Kidney (tissue), 14 donors: ENCODE measurements around the gene SLC1A5. TPM values are rescaled to one million over a fixed set of nuclear protein-coding genes. Genes with fewer than 3 reads are reported as not detected.
"Not testable (repeated sequence)": the region's sequence is repeated elsewhere in the genome, so short reads cannot be mapped to it uniquely, and the experiment has no call there.

ENCODE experiments used
- DNase-seq, 5 donors: peaks; one replicate each; pipeline ENCODE4 v3.0.0-alpha.2; 2013 to 2020
- FAIRE-seq: peaks from 2 replicates; lab custom pipeline; 2012; peaks lifted over from hg19 to GRCh38; lab: Jason Lieb, UNC
- H3K27ac ChIP-seq, 2 donors: one replicate each; pipeline ENCODE4 v1.7.0; 2013; ENCODE audit warnings: low read depth in 2 of 2, low read length in 2 of 2, inconsistent platforms in 1 of 2
- H3K27me3 ChIP-seq: one replicate; pipeline ENCODE4 v1.7.1; 2013; ENCODE audit warnings: low read length, inconsistent platforms; ENCODE audit not compliant: control insufficient read depth, insufficient read depth
- H3K36me3 ChIP-seq, 3 donors: one replicate each; pipeline versions ENCODE4 v1.7.0 to v1.7.1; 2013; ENCODE audit warnings: low read length in 3 of 3, control low read depth in 1 of 3, inconsistent platforms in 1 of 3; ENCODE audit not compliant: insufficient read depth in 3 of 3, control insufficient read depth in 2 of 3
- H3K4me1 ChIP-seq, 3 donors: one replicate each; pipeline versions ENCODE4 v1.7.0 to v1.7.1; 2013; ENCODE audit warnings: low read length in 3 of 3, inconsistent platforms in 1 of 3, low read depth in 1 of 3; ENCODE audit not compliant: control insufficient read depth in 2 of 3, insufficient read depth in 2 of 3
- H3K4me3 ChIP-seq, 3 donors: one replicate each; pipeline versions ENCODE4 v1.7.0 to v1.8.1; 2013; ENCODE audit warnings: low read length in 3 of 3, control low read depth in 1 of 3, inconsistent platforms in 1 of 3
- H3K9ac ChIP-seq, 3 donors: one replicate each; pipeline versions ENCODE4 v1.7.0 to v1.7.1; 2013; ENCODE audit warnings: low read length in 3 of 3, control low read depth in 1 of 3, inconsistent platforms in 1 of 3
- H3K9me3 ChIP-seq, 3 donors: one replicate each; pipeline versions ENCODE4 v1.7.0 to v1.7.1; 2013; ENCODE audit warnings: low read length in 3 of 3, control low read depth in 1 of 3, inconsistent platforms in 1 of 3; ENCODE audit not compliant: control insufficient read depth in 2 of 3, insufficient read depth in 1 of 3
- intact Hi-C: fragments of 100-400 bp; cut with DNase I; formaldehyde crosslinking; loops from one replicate; pipeline ENCODE4 v1.11.1; 2022
- polyA plus RNA-seq: library from polyadenylated mRNA; stranded (reverse); fragments of 350-450 nt; fragmentation: Illumina TruSeq; extraction: RNeasy Lipid Tissue Mini Kit (QIAGEN cat#74804); gene quantifications from one replicate; pipeline ENCODE4 v1.2.3, GENCODE V29; 2014; ENCODE audit warnings: low read depth, low replicate concordance; ENCODE audit not compliant: insufficient read depth
- total RNA-seq: library from RNA; stranded (reverse); fragmentation: NEBNext Ultra II Directional; extraction: Animal tissue kit (Norgen Biotek cat#: 25700); gene quantifications from one replicate; pipeline ENCODE4 v1.2.1, GENCODE V29; 2021
- TF ChIP-seq, protein P1 (sequence below): IDR thresholded peaks from 3 replicates; pipeline ENCODE4 v1.5.1; 2012; ENCODE audit warnings: mild to moderate bottlenecking, moderate library complexity, borderline replicate concordance; ENCODE audit not compliant: insufficient read depth; ENCODE audit errors: extremely low read depth
- donor health status: control.
- donor health status: control.
- donor health status: control.
- donor health status: control.
- donor health status: control.
- donor health status: DM: yes; HTN: yes; CAD: no.
- donor health status: Normal renal cell carcinoma (clear cell type).

Gene SLC1A5
- total and polyA plus RNA-seq, 2 donors from 2014 or later, result 42.1 to 93.9 TPM

DNA sequence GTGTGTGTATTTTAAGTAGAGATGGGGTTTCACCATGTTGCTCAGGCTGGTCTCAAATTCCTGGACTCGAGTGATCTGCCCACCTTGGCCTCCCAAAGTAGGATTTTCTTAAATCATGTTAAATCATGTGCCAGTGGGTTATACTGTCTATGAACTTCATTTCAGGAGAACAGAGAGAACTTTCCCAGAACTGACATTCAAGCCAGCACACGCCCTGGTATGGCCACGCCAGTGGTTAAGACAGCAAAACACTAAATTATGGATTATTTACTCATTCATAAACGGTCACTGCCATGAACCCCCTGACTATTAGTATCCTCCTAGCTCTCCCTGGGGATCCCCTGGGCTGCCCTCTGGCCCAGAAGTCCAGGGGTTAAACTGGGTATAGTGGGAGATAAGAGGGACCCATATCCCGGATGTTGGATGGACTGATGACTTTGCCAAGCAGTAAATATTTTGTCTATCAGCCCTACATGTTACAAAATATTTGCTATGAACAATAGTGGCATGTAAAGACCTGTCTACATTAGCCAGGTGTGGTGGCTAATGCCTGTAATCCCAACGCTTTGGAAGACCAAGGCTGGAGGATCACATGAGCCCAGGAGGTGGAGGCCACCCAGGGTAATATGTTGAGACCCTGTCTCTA, 26.0 kb downstream of the SLC1A5 start:
- DNase-seq (no peak), FAIRE-seq (no peak)
- Histone ChIP-seq H3K9me3 (no peaks in the 10 kb centered on the region), H3K4me3 (no peak overlapping the region), H3K27ac (no peak overlapping the region), H3K27me3 (no peaks in the 10 kb centered on the region), H3K36me3 (no peaks in the 10 kb centered on the region), H3K9ac (no peak overlapping the region), H3K4me1 (peaks cover 0 to 6% (median 2%) of the 10 kb centered on the region in 3 donors)
- intact Hi-C loops, result no loop called here
- TF ChIP-seq, protein P1, sequence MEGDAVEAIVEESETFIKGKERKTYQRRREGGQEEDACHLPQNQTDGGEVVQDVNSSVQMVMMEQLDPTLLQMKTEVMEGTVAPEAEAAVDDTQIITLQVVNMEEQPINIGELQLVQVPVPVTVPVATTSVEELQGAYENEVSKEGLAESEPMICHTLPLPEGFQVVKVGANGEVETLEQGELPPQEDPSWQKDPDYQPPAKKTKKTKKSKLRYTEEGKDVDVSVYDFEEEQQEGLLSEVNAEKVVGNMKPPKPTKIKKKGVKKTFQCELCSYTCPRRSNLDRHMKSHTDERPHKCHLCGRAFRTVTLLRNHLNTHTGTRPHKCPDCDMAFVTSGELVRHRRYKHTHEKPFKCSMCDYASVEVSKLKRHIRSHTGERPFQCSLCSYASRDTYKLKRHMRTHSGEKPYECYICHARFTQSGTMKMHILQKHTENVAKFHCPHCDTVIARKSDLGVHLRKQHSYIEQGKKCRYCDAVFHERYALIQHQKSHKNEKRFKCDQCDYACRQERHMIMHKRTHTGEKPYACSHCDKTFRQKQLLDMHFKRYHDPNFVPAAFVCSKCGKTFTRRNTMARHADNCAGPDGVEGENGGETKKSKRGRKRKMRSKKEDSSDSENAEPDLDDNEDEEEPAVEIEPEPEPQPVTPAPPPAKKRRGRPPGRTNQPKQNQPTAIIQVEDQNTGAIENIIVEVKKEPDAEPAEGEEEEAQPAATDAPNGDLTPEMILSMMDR, result no peak

DNA sequence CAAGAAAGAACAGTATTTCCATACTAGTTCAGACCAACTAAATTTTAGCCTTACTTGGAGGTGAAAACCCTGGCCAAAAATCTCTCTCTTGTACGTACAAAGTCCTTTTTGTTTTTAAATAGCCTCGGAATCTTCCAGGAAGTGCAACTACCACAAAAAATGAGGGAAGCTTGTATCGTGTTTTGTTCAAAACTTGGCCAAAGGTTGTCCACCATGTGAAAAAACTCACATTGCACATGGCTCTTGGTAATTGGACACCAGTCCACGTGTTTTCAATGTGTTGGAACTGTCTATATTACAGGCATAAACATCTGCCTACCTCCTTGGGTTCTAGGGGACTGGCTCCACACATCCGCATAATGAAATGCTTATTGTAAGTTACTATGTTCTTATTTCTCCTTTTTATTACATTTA, 27.0 kb downstream of the SLC1A5 start:
- no peak overlapping the region for H3K4me3 ChIP-seq
- H3K36me3 ChIP-seq, result no peaks in the 10 kb centered on the region
- FAIRE-seq, result no peak
- no peaks in the 10 kb centered on the region for H3K27me3 ChIP-seq
- peak in 1 of 5 donors; percentile 38 for DNase-seq
- H3K4me1 ChIP-seq, result peaks cover 0 to 6% (median under 1%) of the 10 kb centered on the region in 3 donors
- H3K9me3 ChIP-seq, result no peaks in the 10 kb centered on the region
- intact Hi-C loops, result no loop called here
- H3K27ac ChIP-seq, result peak overlapping the region in 1 of 2 donors; percentile 14
- TF ChIP-seq, protein P1, result no peak
- no peak overlapping the region for H3K9ac ChIP-seq

DNA sequence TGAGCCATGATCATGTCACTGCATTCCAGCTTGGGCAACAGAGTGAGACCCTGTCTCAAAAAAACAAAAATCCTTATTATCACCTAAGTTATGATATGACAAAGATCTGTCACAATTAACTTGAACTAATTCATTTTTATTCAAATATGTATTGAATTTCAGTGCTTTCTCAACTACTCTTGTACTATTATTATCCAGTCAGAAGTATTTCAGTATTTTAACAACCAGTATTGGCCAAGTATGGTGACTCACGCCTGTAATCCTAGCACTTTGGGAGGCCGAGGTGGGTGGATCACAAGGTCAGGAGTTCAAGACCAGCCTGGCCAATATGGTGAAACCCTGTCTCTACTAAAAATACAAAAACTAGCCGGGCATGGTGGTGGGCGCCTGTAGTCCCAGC, 27.5 kb downstream of the SLC1A5 start:
- DNase-seq, H3K27me3 ChIP-seq, H3K4me3 ChIP-seq, H3K4me1 ChIP-seq, H3K9ac ChIP-seq, H3K36me3 ChIP-seq, FAIRE-seq, H3K9me3 ChIP-seq, intact Hi-C loops: not testable (repeated sequence)
- peak overlapping the region in 1 of 2 donors; percentile 37 for H3K27ac ChIP-seq

DNA sequence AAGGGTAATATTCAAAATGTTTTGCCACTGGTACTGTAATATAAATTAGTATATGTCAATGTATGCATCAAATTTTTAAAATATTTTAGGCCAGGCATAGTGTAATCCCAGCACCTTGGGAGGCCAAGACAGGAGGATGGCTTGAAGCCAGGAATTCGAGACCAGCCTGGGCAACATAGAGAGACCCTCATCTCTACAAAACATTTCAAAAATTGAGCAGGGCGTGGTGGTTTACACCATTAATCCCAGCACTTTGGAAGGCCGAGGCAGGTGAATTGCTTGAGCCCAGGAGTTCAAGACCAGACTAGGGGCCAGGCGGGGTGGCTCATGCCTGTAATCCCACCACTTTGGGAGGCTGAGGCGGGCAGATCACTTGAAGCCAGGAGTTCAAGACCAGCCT, 28.0 kb downstream of the SLC1A5 start:
- H3K9me3 ChIP-seq, result no peaks in the 10 kb centered on the region
- H3K27me3 ChIP-seq, result no peaks in the 10 kb centered on the region
- TF ChIP-seq, protein P1, result no peak
- no peak for FAIRE-seq
- intact Hi-C loops, result no loop called here
- H3K4me1 ChIP-seq, result peaks cover 0 to 6% (median 0%) of the 10 kb centered on the region in 3 donors
- no peak overlapping the region for H3K4me3 ChIP-seq
- no peaks in the 10 kb centered on the region for H3K36me3 ChIP-seq
- DNase-seq, result no peak
- H3K27ac ChIP-seq, result peak overlapping the region in 1 of 2 donors; percentile 37
- no peak overlapping the region for H3K9ac ChIP-seq
